Large intestine (tissue), 12 donors: ENCODE measurements around the gene GRIA3. TPM values are rescaled to one million over a fixed set of nuclear protein-coding genes. Genes with fewer than 3 reads are reported as not detected.

ENCODE experiments used
- DNase-seq, 2 donors: peaks; one replicate each; pipeline versions ENCODE4 v3.0.0 to v3.0.0-alpha.2; 2013
- H3K27ac ChIP-seq: one replicate; pipeline ENCODE4 v1.5.1; 2013; ENCODE audit warnings: low read length
- H3K27me3 ChIP-seq: 2 replicates; pipeline ENCODE4 v1.6.1; 2013; ENCODE audit warnings: low read length; ENCODE audit not compliant: control insufficient read depth, insufficient read depth
- H3K36me3 ChIP-seq: 2 replicates; pipeline ENCODE4 v1.6.1; 2013; ENCODE audit warnings: low read length; ENCODE audit not compliant: control insufficient read depth, insufficient read depth
- H3K4me1 ChIP-seq: one replicate; pipeline ENCODE4 v1.6.1; 2013; ENCODE audit warnings: low read length; ENCODE audit not compliant: control insufficient read depth, insufficient read depth
- H3K4me3 ChIP-seq: one replicate; pipeline ENCODE4 v1.5.1; 2013; ENCODE audit warnings: low read length
- H3K9me3 ChIP-seq: one replicate; pipeline ENCODE4 v1.6.1; 2013; ENCODE audit warnings: mild to moderate bottlenecking, low read depth, low read length, moderate library complexity; ENCODE audit not compliant: control insufficient read depth
- WGBS: methylation state at CpG from one replicate; pipeline ENCODE4 v1.1.5; 2013; ENCODE audit warnings: low lambda C conversion rate; ENCODE audit not compliant: insufficient coverage; 5-methylcytosine and 5-hydroxymethylcytosine counted together
- long read RNA-seq, 11 donors: transcript quantifications; one replicate each; lab custom pipeline, GENCODE V29; 2026
- polyA plus RNA-seq: library from polyadenylated mRNA; unstranded; fragments of 120-200 nt; gene quantifications from one replicate; pipeline ENCODE4 v1.2.1, GENCODE V29; 2013

The GRIA3 gene
- 0.43 TPM for polyA plus RNA-seq
- long read RNA-seq, donor 1 = 0 reads
- long read RNA-seq, donor 2 = 0 reads
- long read RNA-seq, donor 3 = 0 reads
- long read RNA-seq, donor 4 = 0 reads
- long read RNA-seq, donor 5 = 0 reads
- long read RNA-seq, donor 6 = 0 reads
- long read RNA-seq, donor 7 = 0 reads
- long read RNA-seq, donor 8 = 0 reads
- long read RNA-seq, donor 9 = 0 reads
- long read RNA-seq, donor 10 = 0 reads
- long read RNA-seq, donor 11 = 0 reads

GRCh38 chrX:123184219-123184865, at the start of gene GRIA3:
Gene GRIA3, plus strand, starts transcription at chrX:123184278. Its CDS starts 258 bp downstream, at chrX:123184536.
- no peaks in the 10 kb centered on the region for H3K9me3 ChIP-seq
- peak within 1 kb of the TSS; percentile 23 for H3K4me3 ChIP-seq
- H3K36me3 ChIP-seq = no peaks in the 10 kb centered on the region
- H3K27ac ChIP-seq = no peak within 1 kb of the TSS
- peaks cover 34% of the 10 kb centered on the region for H3K27me3 ChIP-seq
- DNase-seq = peak in 1 of 2 donors; percentile 3
- WGBS = 7% methylated on average over 5 of the region's 33 CpGs
- H3K4me1 ChIP-seq = no peaks in the 10 kb centered on the region

GRCh38 chrX:123138473-123138872, 45.6 kb upstream of the GRIA3 start:
- DNase-seq = no peak
- H3K4me3 ChIP-seq = no peak overlapping the region
- no peaks in the 10 kb centered on the region for H3K27me3 ChIP-seq
- H3K4me1 ChIP-seq = no peaks in the 10 kb centered on the region
- no CpG with 5 or more reads among the region's 1 CpG for WGBS
- H3K27ac ChIP-seq = no peak overlapping the region
- no peaks in the 10 kb centered on the region for H3K36me3 ChIP-seq
- H3K9me3 ChIP-seq = no peaks in the 10 kb centered on the region

GRCh38 chrX:123140454-123140853, 43.6 kb upstream of the GRIA3 start:
- WGBS = no CpG with 5 or more reads among the region's 5 CpGs
- Histone ChIP-seq H3K9me3 (no peaks in the 10 kb centered on the region), H3K4me1 (no peaks in the 10 kb centered on the region)

GRCh38 chrX:123140904-123141303, 43.2 kb upstream of the GRIA3 start:
- no peak overlapping the region for H3K4me3 ChIP-seq
- WGBS = no CpG with 5 or more reads among the region's 1 CpG
- no peaks in the 10 kb centered on the region for H3K4me1 ChIP-seq
- H3K36me3 ChIP-seq = no peaks in the 10 kb centered on the region
- no peak for DNase-seq
- no peaks in the 10 kb centered on the region for H3K9me3 ChIP-seq
- H3K27me3 ChIP-seq = no peaks in the 10 kb centered on the region
- H3K27ac ChIP-seq = no peak overlapping the region

More at GRCh38 chrX:123140454-123140853, 43.6 kb upstream of the GRIA3 start:
- no peak for DNase-seq
- Histone ChIP-seq H3K27me3 (no peaks in the 10 kb centered on the region), H3K27ac (no peak overlapping the region), H3K36me3 (no peaks in the 10 kb centered on the region), H3K4me3 (no peak overlapping the region)

GRCh38 chrX:123153846-123154335, 30.2 kb upstream of the GRIA3 start:
- no peaks in the 10 kb centered on the region for H3K9me3 ChIP-seq
- H3K27me3 ChIP-seq = no peaks in the 10 kb centered on the region
- H3K36me3 ChIP-seq = no peaks in the 10 kb centered on the region
- no peak overlapping the region for H3K27ac ChIP-seq
- no peak overlapping the region for H3K4me3 ChIP-seq
- no peaks in the 10 kb centered on the region for H3K4me1 ChIP-seq
- WGBS = no CpG with 5 or more reads among the region's 7 CpGs
- DNase-seq = no peak

GRCh38 chrX:123155327-123155726, 28.8 kb upstream of the GRIA3 start:
- no CpG with 5 or more reads among the region's 1 CpG for WGBS
- no peak for DNase-seq
- no peaks in the 10 kb centered on the region for H3K4me1 ChIP-seq
- no peak overlapping the region for H3K4me3 ChIP-seq
- H3K9me3 ChIP-seq = no peaks in the 10 kb centered on the region
- H3K36me3 ChIP-seq = no peaks in the 10 kb centered on the region
- no peaks in the 10 kb centered on the region for H3K27me3 ChIP-seq
- H3K27ac ChIP-seq = no peak overlapping the region

GRCh38 chrX:123157586-123157985, 26.5 kb upstream of the GRIA3 start:
- Histone ChIP-seq H3K4me1 (no peaks in the 10 kb centered on the region), H3K36me3 (no peaks in the 10 kb centered on the region), H3K9me3 (no peaks in the 10 kb centered on the region), H3K27me3 (no peaks in the 10 kb centered on the region), H3K27ac (no peak overlapping the region), H3K4me3 (no peak overlapping the region)
- DNase-seq = no peak
- no CpG with 5 or more reads among the region's 3 CpGs for WGBS

- DNase-seq = no peak
- Histone ChIP-seq H3K27me3 (no peaks in the 10 kb centered on the region), H3K27ac (no peak overlapping the region), H3K4me3 (no peak overlapping the region), H3K36me3 (no peaks in the 10 kb centered on the region), H3K4me1 (no peaks in the 10 kb centered on the region), H3K9me3 (no peaks in the 10 kb centered on the region)
- WGBS = no CpG with 5 or more reads among the region's 4 CpGs
Observed at GRCh38 chrX:123159403-123159802, 24.7 kb upstream of the GRIA3 start.

GRCh38 chrX:123167621-123168020, 16.5 kb upstream of the GRIA3 start:
- H3K4me1 ChIP-seq = peaks cover 3% of the 10 kb centered on the region
- H3K9me3 ChIP-seq = no peaks in the 10 kb centered on the region
- H3K27ac ChIP-seq = no peak overlapping the region
- no peaks in the 10 kb centered on the region for H3K27me3 ChIP-seq
- DNase-seq = no peak
- no peak overlapping the region for H3K4me3 ChIP-seq
- no peaks in the 10 kb centered on the region for H3K36me3 ChIP-seq

- no peaks in the 10 kb centered on the region for H3K27me3 ChIP-seq
- DNase-seq = peak; percentile 23 to 57
- no peak overlapping the region for H3K27ac ChIP-seq
- WGBS = no CpG with 5 or more reads among the region's 2 CpGs
- no peak overlapping the region for H3K4me3 ChIP-seq
- peaks cover 3% of the 10 kb centered on the region for H3K4me1 ChIP-seq
- no peaks in the 10 kb centered on the region for H3K9me3 ChIP-seq
- H3K36me3 ChIP-seq = no peaks in the 10 kb centered on the region
Observed at GRCh38 chrX:123169247-123169901, 14.7 kb upstream of the GRIA3 start.
